H1 (cell line): ENCODE measurements around the gene PSMC3IP. TPM values are rescaled to one million over a fixed set of nuclear protein-coding genes. Genes with fewer than 3 reads are reported as not detected.
A peak's percentile ranks its signal among the peaks of the same experiment; 100 is the strongest.

Source experiments
- CTCF ChIA-PET: fragments of 300-600 bp; sonication (Branson Sonifier 250); formaldehyde crosslinking; loops from one replicate; lab custom pipeline; 2021; ENCODE audit not compliant: partially characterized antibody; lab: Charles Lee
- POLR2A ChIA-PET: fragments of 300-600 bp; sonication (Branson Sonifier 250); formaldehyde crosslinking; loops from one replicate; lab custom pipeline; 2021; ENCODE audit warnings: inconsistent platforms; ENCODE audit not compliant: partially characterized antibody; lab: Charles Lee
- DNase-seq, 2 experiments: peaks; one replicate each; pipeline versions ENCODE4 v3.0.0 to v3.0.0-alpha.2; 2010 to 2022; ENCODE audit warnings: low spot score in 2 of 2, low read depth in 1 of 2, mixed read lengths in 1 of 2
- FAIRE-seq: peaks from 2 replicates; lab custom pipeline; 2011; peaks lifted over from hg19 to GRCh38; lab: Jason Lieb, UNC
- H2AFZ ChIP-seq: 2 replicates; pipeline ENCODE4 v1.8.1; 2012; ENCODE audit warnings: low read length, inconsistent platforms
- H2AK5ac ChIP-seq: 2 replicates; pipeline ENCODE4 v1.6.1; 2013; ENCODE audit warnings: low read depth, low read length
- H2BK120ac ChIP-seq: replicated peaks from 2 replicates; pipeline ENCODE3; 2013; ENCODE audit warnings: low read depth, low read length, inconsistent platforms
- H2BK12ac ChIP-seq: 2 replicates; pipeline ENCODE4 v1.6.1; 2013; ENCODE audit warnings: low read depth, low read length
- H2BK15ac ChIP-seq: 2 replicates; pipeline ENCODE4 v1.6.1; 2013; ENCODE audit warnings: low read length
- H2BK20ac ChIP-seq: 2 replicates; pipeline ENCODE4 v1.6.1; 2013; ENCODE audit warnings: low read length
- H2BK5ac ChIP-seq: 2 replicates; pipeline ENCODE4 v1.6.1; 2013; ENCODE audit warnings: low read depth, low read length
- H3K14ac ChIP-seq: 2 replicates; pipeline ENCODE4 v1.6.1; 2013; ENCODE audit warnings: inconsistent platforms; ENCODE audit not compliant: insufficient read length
- H3K18ac ChIP-seq: 2 replicates; pipeline ENCODE4 v1.6.1; 2013; ENCODE audit warnings: low read length; ENCODE audit errors: extremely low read depth
- H3K23ac ChIP-seq: 2 replicates; pipeline ENCODE4 v1.6.1; 2013; ENCODE audit warnings: inconsistent platforms; ENCODE audit not compliant: insufficient read length
- H3K23me2 ChIP-seq: 2 replicates; pipeline ENCODE4 v1.6.1; 2013; ENCODE audit warnings: low read depth, low read length
- H3K27ac ChIP-seq: 2 replicates; pipeline ENCODE4 v1.6.1; 2011; ENCODE audit warnings: low read depth, low read length, inconsistent platforms
- H3K27me3 ChIP-seq, 4 experiments: replicated peaks in 1 of 4; 1 replicate in 1 of 4; 2 replicates in 3 of 4; pipeline versions ENCODE4 v1.6.1 to v1.8.1; 2011 to 2013; ENCODE audit warnings: low read length in 3 of 4, mild to moderate bottlenecking in 3 of 4, inconsistent platforms in 2 of 4, mixed read lengths in 2 of 4, moderate library complexity in 1 of 4; ENCODE audit not compliant: control insufficient read depth in 3 of 4, insufficient read depth in 3 of 4; ENCODE audit errors: extremely low read depth in 1 of 4
- H3K36me3 ChIP-seq, 4 experiments: 2 replicates each; pipeline versions ENCODE4 v1.6.1 to v1.8.1; 2011 to 2013; ENCODE audit warnings: mild to moderate bottlenecking in 4 of 4, low read length in 3 of 4, moderate library complexity in 2 of 4, control low read depth in 1 of 4, inconsistent platforms in 1 of 4; ENCODE audit not compliant: insufficient read depth in 4 of 4, control insufficient read depth in 2 of 4
- H3K4ac ChIP-seq: replicated peaks from 2 replicates; pipeline ENCODE3; 2013; ENCODE audit warnings: low read length, low read depth, mixed read lengths, inconsistent platforms; ENCODE audit not compliant: insufficient read length
- H3K4me1 ChIP-seq, 4 experiments: replicated peaks in 1 of 4; 1 replicate in 1 of 4; 2 replicates in 3 of 4; pipeline versions ENCODE4 v1.6.1 to v1.8.1; 2011 to 2013; ENCODE audit warnings: low read length in 3 of 4, inconsistent platforms in 2 of 4, mixed read lengths in 1 of 4; ENCODE audit not compliant: insufficient read depth in 4 of 4, control insufficient read depth in 3 of 4
- H3K4me2 ChIP-seq, 2 experiments: 2 replicates each; pipeline versions ENCODE4 v1.6.1 to v1.8.1; 2011 to 2013; ENCODE audit warnings: low read depth in 2 of 2, low read length in 2 of 2, control low read depth in 1 of 2, inconsistent platforms in 1 of 2, mild to moderate bottlenecking in 1 of 2; ENCODE audit not compliant: insufficient read depth in 1 of 2
- H3K4me3 ChIP-seq, 4 experiments: fragments of 200-600, 300-600 bp in 1 of 4; sonication (generic), shearing (Covaris generic), sonication (Bioruptor Twin) in 1 of 4; 2 replicates each; pipeline versions ENCODE4 v1.5.1 to v1.8.1; 2011 to 2016; ENCODE audit warnings: low read length in 4 of 4, low read depth in 3 of 4, control low read depth in 2 of 4, inconsistent platforms in 2 of 4, mild to moderate bottlenecking in 2 of 4, mixed read lengths in 1 of 4, moderate library complexity in 1 of 4; ENCODE audit not compliant: insufficient read depth in 2 of 4; ENCODE audit errors: extremely low read depth in 1 of 4
- H3K56ac ChIP-seq: replicated peaks from 2 replicates; pipeline ENCODE3; 2013; ENCODE audit warnings: low read depth, mild to moderate bottlenecking, mixed read lengths, low read length, inconsistent platforms; ENCODE audit not compliant: insufficient read length
- H3K79me1 ChIP-seq: 2 replicates; pipeline ENCODE4 v1.6.1; 2013; ENCODE audit warnings: low read depth, low read length, control low read depth
- H3K79me2 ChIP-seq, 2 experiments: 2 replicates each; pipeline versions ENCODE4 v1.6.1 to v1.8.1; 2012 to 2013; ENCODE audit warnings: low read length in 2 of 2, mild to moderate bottlenecking in 2 of 2, inconsistent platforms in 1 of 2; ENCODE audit not compliant: insufficient read depth in 2 of 2, control insufficient read depth in 1 of 2
- H3K9ac ChIP-seq, 4 experiments: replicated peaks in 1 of 4; 1 replicate in 1 of 4; 2 replicates in 3 of 4; pipeline versions ENCODE4 v1.6.1 to v1.8.1; 2011 to 2013; ENCODE audit warnings: low read depth in 3 of 4, low read length in 3 of 4, control low read depth in 2 of 4, mild to moderate bottlenecking in 2 of 4, moderate library complexity in 2 of 4, inconsistent platforms in 1 of 4; ENCODE audit errors: extremely low read depth in 1 of 4
- H3K9me3 ChIP-seq, 2 experiments: 2 replicates each; pipeline versions ENCODE4 v1.6.1 to v1.8.1; 2012 to 2013; ENCODE audit warnings: mild to moderate bottlenecking in 2 of 2, moderate library complexity in 2 of 2, control low read depth in 1 of 2, inconsistent platforms in 1 of 2, low read depth in 1 of 2, low read length in 1 of 2, mixed read lengths in 1 of 2; ENCODE audit not compliant: insufficient read depth in 2 of 2
- H4K20me1 ChIP-seq, 2 experiments: replicated peaks in 1 of 2; 2 replicates each; pipeline versions ENCODE3 to v1.8.1; 2011 to 2013; ENCODE audit warnings: inconsistent platforms in 2 of 2, low read length in 2 of 2, mild to moderate bottlenecking in 1 of 2; ENCODE audit not compliant: insufficient read depth in 2 of 2, control insufficient read depth in 1 of 2
- H4K5ac ChIP-seq: 2 replicates; pipeline ENCODE4 v1.6.1; 2013; ENCODE audit warnings: low read length, low read depth, mixed read lengths, inconsistent platforms; ENCODE audit not compliant: insufficient read length
- H4K8ac ChIP-seq: 2 replicates; pipeline ENCODE4 v1.8.0; 2013; ENCODE audit warnings: mild to moderate bottlenecking, moderate library complexity, low read length, inconsistent platforms; ENCODE audit not compliant: insufficient read depth; ENCODE audit errors: extremely low read depth
- H4K91ac ChIP-seq: replicated peaks from 2 replicates; pipeline ENCODE3; 2013; ENCODE audit warnings: low read length, mixed read lengths, inconsistent platforms; ENCODE audit not compliant: insufficient read length
- CEBPB ChIP-seq: IDR thresholded peaks from 2 replicates; pipeline ENCODE4 v1.6.1; 2012; ENCODE audit warnings: low read depth, low read length
- CHD1 ChIP-seq: IDR thresholded peaks from 2 replicates; pipeline ENCODE4 v1.6.1; 2012; ENCODE audit warnings: low read depth, low read length, improper control_type of control experiment
- EGR1 ChIP-seq: IDR thresholded peaks from 2 replicates; pipeline ENCODE4 v1.6.1; 2011; ENCODE audit warnings: low read depth, low read length, borderline replicate concordance
- JUN ChIP-seq: IDR thresholded peaks from 2 replicates; pipeline ENCODE4 v1.6.1; 2011; ENCODE audit warnings: low read depth, mild to moderate bottlenecking, improper control_type of control experiment, low read length
- MAFK ChIP-seq: IDR thresholded peaks from 2 replicates; pipeline ENCODE4 v1.6.1; 2012; ENCODE audit warnings: low read depth, mild to moderate bottlenecking, improper control_type of control experiment, low read length
- NRF1 ChIP-seq: IDR thresholded peaks from 2 replicates; pipeline ENCODE4 v1.6.1; 2011; ENCODE audit warnings: mild to moderate bottlenecking, low read depth, low read length, improper control_type of control experiment
- WGBS, 2 experiments: shearing (Covaris generic) in 1 of 2; methylation state at CpG; one replicate each; pipeline versions ENCODE4 v1.1.6 to v1.1.7; 2013 to 2015; ENCODE audit warnings: low lambda C conversion rate in 2 of 2, mixed read lengths in 2 of 2, inconsistent platforms in 1 of 2, low coverage in 1 of 2, missing lambda C conversion rate in 1 of 2; ENCODE audit not compliant: insufficient replicate concordance in 2 of 2, insufficient coverage in 1 of 2, insufficient read length in 1 of 2; ENCODE audit errors: extremely low coverage in 1 of 2, missing lambda C conversion rate in 1 of 2; 5-methylcytosine and 5-hydroxymethylcytosine counted together
- polyA plus RNA-seq, 7 experiments: library from polyadenylated mRNA; depleted of rRNA in 3 of 7; stranded (reverse) in 5 of 7; unstranded in 2 of 7; fragments of >200 nt in 5 of 7; fragments of 200-250 nt in 2 of 7; gene quantifications; 1 replicate in 5 of 7; 2 replicates in 1 of 7; 4 replicates in 1 of 7; pipeline versions ENCODE4 v1.2.1 to v1.2.3, GENCODE V29; 2011 to 2013; ENCODE audit warnings: missing spikeins in 2 of 7, mixed read lengths in 2 of 7
- total RNA-seq: library from RNA; stranded (reverse); fragmentation: NEBNext Ultra II Directional; extraction: Animal tissue kit (Norgen Biotek cat#: 25700); gene quantifications from 2 replicates; pipeline ENCODE4 v1.2.1, GENCODE V29; 2021
- TF ChIP-seq, protein P1 (sequence below), 3 experiments: IDR thresholded peaks; 1 replicate in 2 of 3; 2 replicates in 1 of 3; pipeline versions ENCODE4 v1.5.1 to v1.6.1; 2011; ENCODE audit warnings: low read length in 3 of 3, mild to moderate bottlenecking in 3 of 3, inconsistent platforms in 2 of 3, low read depth in 1 of 3, moderate library complexity in 1 of 3; ENCODE audit not compliant: insufficient read depth in 1 of 3; ENCODE audit errors: control extremely low read depth in 1 of 3
- TF ChIP-seq, protein P2 (sequence below): IDR thresholded peaks from 2 replicates; pipeline ENCODE4 v1.6.1; 2012; ENCODE audit warnings: low read length, inconsistent platforms

Gene PSMC3IP
- total and polyA plus RNA-seq, 2 of the 8 experiments (the other 6 are each of a cell fraction or from before 2014, with no cell fraction given) = 11.5 to 21.9 TPM

DNA sequence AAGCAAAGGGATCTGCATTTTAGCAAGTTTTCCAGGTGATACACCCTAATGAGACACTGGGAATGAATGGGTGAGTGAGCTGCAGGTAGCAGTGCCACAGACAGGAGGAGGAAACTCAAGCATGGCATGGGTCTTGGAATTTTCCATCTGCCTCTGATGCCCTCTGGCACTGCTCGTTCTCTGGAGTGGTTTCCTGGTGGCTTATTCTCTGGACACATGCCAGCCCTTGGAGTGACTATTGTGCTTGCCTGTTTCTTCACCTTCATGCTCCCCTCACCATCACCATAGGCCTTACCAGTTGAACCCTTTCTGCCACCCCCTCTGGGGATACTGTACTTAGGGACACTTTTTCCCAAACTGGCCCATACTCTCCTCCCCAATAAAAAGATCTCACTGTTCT lies 14.0 kb downstream of the PSMC3IP start:
- Histone ChIP-seq H2AK5ac (no peak overlapping the region), H2BK12ac (no peak overlapping the region), H3K56ac (no peak overlapping the region), H3K4ac (no peak overlapping the region), H2BK15ac (no peak overlapping the region), H4K5ac (no peak overlapping the region), H3K9ac (peak overlapping the region in 1 of 4 experiments; percentile 83; a peak in 1 of 7 replicates), H4K20me1 (peaks cover 0 to 1% of the 10 kb centered on the region in 2 experiments), H2BK5ac (no peak overlapping the region), H4K8ac (no peak overlapping the region), H3K23ac (no peak overlapping the region), H3K27ac (no peak overlapping the region), H3K14ac (no peak overlapping the region), H3K4me2 (peak overlapping the region; percentile 88 to 91), H2BK120ac (no peak overlapping the region), H3K27me3 (no peaks in the 10 kb centered on the region), H3K79me2 (peaks cover 9 to 22% of the 10 kb centered on the region in 2 experiments; a peak in 3 of 4 replicates), H3K79me1 (peaks cover 17% of the 10 kb centered on the region), H3K36me3 (peaks cover 3 to 19% (median 11%) of the 10 kb centered on the region in 4 experiments; a peak in 6 of 8 replicates), H4K91ac (no peak overlapping the region), H3K23me2 (peaks cover 18% of the 10 kb centered on the region), H2AFZ (no peak overlapping the region), H3K9me3 (no peaks in the 10 kb centered on the region), H2BK20ac (no peak overlapping the region), H3K18ac (no peak overlapping the region), H3K4me3 (peak overlapping the region in 1 of 4 experiments; percentile 83; a peak in 2 of 8 replicates), H3K4me1 (peaks cover 0 to 21% (median 9%) of the 10 kb centered on the region in 4 experiments; a peak in 5 of 7 replicates)
- no peak for DNase-seq
- POLR2A ChIA-PET = interaction anchor here (1.1 to 8.1 kb wide), 4 partner anchors 12 to 120 kb away, joined by 3 to 74 read pairs (median 4); partner anchors contain the start of gene PSMC3IP
- CTCF ChIA-PET = interaction anchor here (1.0 to 1.6 kb wide), 6 partner anchors 15 to 746 kb away, joined by 3 to 7 read pairs (median 4); no protein-coding TSS in a partner anchor
- 93% methylated on average over 1 of the region's 1 CpG; no CpG with 5 or more reads in 1 of the 2 experiments for WGBS, 2 experiments
- no peak for FAIRE-seq
- TF ChIP-seq NRF1 (no peak), EGR1 (no peak), CEBPB (no peak), JUN (no peak), MAFK (no peak), CHD1 (no peak)
- TF ChIP-seq, protein P1, sequence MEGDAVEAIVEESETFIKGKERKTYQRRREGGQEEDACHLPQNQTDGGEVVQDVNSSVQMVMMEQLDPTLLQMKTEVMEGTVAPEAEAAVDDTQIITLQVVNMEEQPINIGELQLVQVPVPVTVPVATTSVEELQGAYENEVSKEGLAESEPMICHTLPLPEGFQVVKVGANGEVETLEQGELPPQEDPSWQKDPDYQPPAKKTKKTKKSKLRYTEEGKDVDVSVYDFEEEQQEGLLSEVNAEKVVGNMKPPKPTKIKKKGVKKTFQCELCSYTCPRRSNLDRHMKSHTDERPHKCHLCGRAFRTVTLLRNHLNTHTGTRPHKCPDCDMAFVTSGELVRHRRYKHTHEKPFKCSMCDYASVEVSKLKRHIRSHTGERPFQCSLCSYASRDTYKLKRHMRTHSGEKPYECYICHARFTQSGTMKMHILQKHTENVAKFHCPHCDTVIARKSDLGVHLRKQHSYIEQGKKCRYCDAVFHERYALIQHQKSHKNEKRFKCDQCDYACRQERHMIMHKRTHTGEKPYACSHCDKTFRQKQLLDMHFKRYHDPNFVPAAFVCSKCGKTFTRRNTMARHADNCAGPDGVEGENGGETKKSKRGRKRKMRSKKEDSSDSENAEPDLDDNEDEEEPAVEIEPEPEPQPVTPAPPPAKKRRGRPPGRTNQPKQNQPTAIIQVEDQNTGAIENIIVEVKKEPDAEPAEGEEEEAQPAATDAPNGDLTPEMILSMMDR (IDR thresholded peaks at IDR 0.05; ENCODE audit: control extremely low read depth in 1 of 3, insufficient read depth in 1 of 3, low read depth in 1 of 3, low read length in 3 of 3) = no peak
- TF ChIP-seq, protein P2, sequence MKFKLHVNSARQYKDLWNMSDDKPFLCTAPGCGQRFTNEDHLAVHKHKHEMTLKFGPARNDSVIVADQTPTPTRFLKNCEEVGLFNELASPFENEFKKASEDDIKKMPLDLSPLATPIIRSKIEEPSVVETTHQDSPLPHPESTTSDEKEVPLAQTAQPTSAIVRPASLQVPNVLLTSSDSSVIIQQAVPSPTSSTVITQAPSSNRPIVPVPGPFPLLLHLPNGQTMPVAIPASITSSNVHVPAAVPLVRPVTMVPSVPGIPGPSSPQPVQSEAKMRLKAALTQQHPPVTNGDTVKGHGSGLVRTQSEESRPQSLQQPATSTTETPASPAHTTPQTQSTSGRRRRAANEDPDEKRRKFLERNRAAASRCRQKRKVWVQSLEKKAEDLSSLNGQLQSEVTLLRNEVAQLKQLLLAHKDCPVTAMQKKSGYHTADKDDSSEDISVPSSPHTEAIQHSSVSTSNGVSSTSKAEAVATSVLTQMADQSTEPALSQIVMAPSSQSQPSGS = no peak
